GM10248 (cell line): ENCODE data around the gene NKD1.

Source experiments
- CTCF ChIA-PET: fragments of 300-600 bp; sonication (Branson Sonifier 250); formaldehyde crosslinking; extraction: SDS; loops from one replicate; lab custom pipeline; 2021; ENCODE audit warnings: antibody characterized with exemption; lab: Yijun Ruan, JAX
- POLR2A ChIA-PET: fragments of 350-650 bp; sonication (Branson Sonifier 250); formaldehyde crosslinking; extraction: SDS; loops from one replicate; lab custom pipeline; 2020; ENCODE audit warnings: antibody characterized with exemption; lab: Yijun Ruan, JAX
- DNase-seq: peaks from one replicate; pipeline ENCODE4 v3.0.0; 2012; ENCODE audit errors: extremely low spot score
- CTCF ChIP-seq: IDR thresholded peaks from 2 replicates; pipeline ENCODE4 v1.5.1; 2012; ENCODE audit warnings: mild to moderate bottlenecking, low read depth; ENCODE audit errors: extremely low read depth, missing control alignments, control extremely low read depth

NKD1 gene

GRCh38 chr16:50627419-50627818 lies 79.2 kb downstream of the NKD1 start:
- POLR2A ChIA-PET = no interaction called here
- CTCF ChIA-PET = interaction anchor here (0.6 to 1.8 kb wide), 7 partner anchors 9 to 602 kb away, joined by 3 to 8 read pairs (median 3); partner anchors contain the start of gene CNEP1R1
- peak; percentile 59 for DNase-seq
- peak; percentile 55 for TF ChIP-seq CTCF

- DNase-seq = no peak
- ChIA-PET CTCF (interaction anchor here (1.1 to 1.8 kb wide), 4 partner anchors 11 to 23 kb away, joined by 3 to 8 read pairs (median 3); no protein-coding TSS in a partner anchor), POLR2A (no interaction called here)
- TF ChIP-seq CTCF = no peak
Observed at GRCh38 chr16:50628156-50628802, 80.1 kb downstream of the NKD1 start.

GRCh38 chr16:50629334-50629733 lies 81.1 kb downstream of the NKD1 start:
- TF ChIP-seq CTCF = no peak
- ChIA-PET CTCF (interaction anchor here (1.4 kb wide), 1 partner anchor 13 kb away, joined by 3 read pairs; no protein-coding TSS in a partner anchor), POLR2A (no interaction called here)
- DNase-seq = no peak

- DNase-seq = no peak
- CTCF ChIA-PET = interaction anchor here (1.0 to 1.4 kb wide), 2 partner anchors 12 to 35 kb away, joined by 3 to 4 read pairs; no protein-coding TSS in a partner anchor
- POLR2A ChIA-PET = no interaction called here
- no peak for TF ChIP-seq CTCF
Observed at GRCh38 chr16:50630394-50631020, 82.3 kb downstream of the NKD1 start.

GRCh38 chr16:50631249-50631984 lies 83.2 kb downstream of the NKD1 start:
- no peak for TF ChIP-seq CTCF
- ChIA-PET POLR2A (no interaction called here), CTCF (no interaction called here)
- DNase-seq = no peak

GRCh38 chr16:50631985-50632576 lies 83.9 kb downstream of the NKD1 start:
- no peak for DNase-seq
- ChIA-PET CTCF (no interaction called here), POLR2A (no interaction called here)
- no peak for TF ChIP-seq CTCF
